Gastrocnemius medialis (tissue), 4 donors: ENCODE results near the gene KIAA2012.

ENCODE experiments used
- CTCF ChIP-seq, 5 experiments: fragments of 450-650 bp in 3 of 5; fragments of 200-600 bp in 2 of 5; sonication (generic) in 2 of 5; IDR thresholded peaks in 4 of 5; conservative IDR thresholded peaks in 1 of 5; 1 replicate in 4 of 5; 2 replicates in 1 of 5; pipeline ENCODE4 v1.5.1; 2016 to 2019; ENCODE audit warnings: antibody characterized with exemption in 5 of 5, mild to moderate bottlenecking in 3 of 5, moderate library complexity in 3 of 5
- POLR2A ChIP-seq, 2 donors: fragments of 450-650 bp; IDR thresholded peaks; one replicate each; pipeline ENCODE4 v1.6.1; 2017; ENCODE audit warnings: antibody characterized with exemption in 2 of 2, mild to moderate bottlenecking in 2 of 2, moderate library complexity in 2 of 2

GRCh38 chr2:202023904-202024266, 49.2 kb upstream of the KIAA2012 start:
- no peak for TF ChIP-seq CTCF (IDR thresholded peaks at IDR 0.05 in 4 of 5, conservative IDR thresholded peaks at IDR 0.05 in 1 of 5)
- no peak for TF ChIP-seq POLR2A (IDR thresholded peaks at IDR 0.05)
